HepG2 (cell line): ENCODE data around the gene TBC1D10B. TPM values are rescaled to one million over a fixed set of nuclear protein-coding genes. Genes with fewer than 3 reads are reported as not detected.

Source experiments
- ATF6 ChIP-seq: sonication (generic); formaldehyde crosslinking; conservative IDR thresholded peaks from 2 replicates; pipeline ENCODE4 v1.4.0; 2020; ENCODE audit warnings: missing genetic modification reagents
- DNMT3B ChIP-seq: conservative IDR thresholded peaks from 2 replicates; pipeline ENCODE4 v1.6.1; 2016; ENCODE audit warnings: missing biosample characterization, control low read depth
- GATAD1 ChIP-seq: IDR thresholded peaks from 2 replicates; pipeline ENCODE4 v1.6.1; 2016; ENCODE audit warnings: missing genetic modification reagents, missing compliant biosample characterization
- HNRNPL ChIP-seq: fragments of 200-400 bp; formaldehyde crosslinking; IDR thresholded peaks from 2 replicates; pipeline ENCODE4 v1.6.1; 2017; ENCODE audit warnings: mild to moderate bottlenecking, low read depth, low read length
- IRX3 ChIP-seq: sonication (generic); formaldehyde crosslinking; IDR thresholded peaks from 2 replicates; pipeline ENCODE4 v1.8.1; 2023; ENCODE audit warnings: mild to moderate bottlenecking, low read depth, missing genetic modification reagents, borderline replicate concordance
- MED1 ChIP-seq: sonication (generic); formaldehyde crosslinking; IDR thresholded peaks from 2 replicates; pipeline ENCODE4 v1.4.0; 2020; ENCODE audit warnings: missing genetic modification reagents
- RFXANK ChIP-seq: IDR thresholded peaks from 2 replicates; pipeline ENCODE4 v1.6.1; 2016
- SALL1 ChIP-seq: sonication (generic); formaldehyde crosslinking; IDR thresholded peaks from 2 replicates; pipeline ENCODE4 v1.8.0; 2022; ENCODE audit warnings: mild to moderate bottlenecking, missing genetic modification reagents
- SIX1 ChIP-seq: sonication (generic); formaldehyde crosslinking; IDR thresholded peaks from 2 replicates; pipeline ENCODE4 v1.4.0; 2020; ENCODE audit warnings: missing genetic modification reagents, borderline replicate concordance
- SNAPC4 ChIP-seq: sonication (generic); formaldehyde crosslinking; IDR thresholded peaks from 2 replicates; pipeline ENCODE4 v1.4.0; 2020; ENCODE audit warnings: mild to moderate bottlenecking, missing genetic modification reagents
- ZBTB2 ChIP-seq: sonication (generic); formaldehyde crosslinking; IDR thresholded peaks from 2 replicates; pipeline ENCODE4 v1.8.0; 2022; ENCODE audit warnings: low read depth, missing genetic modification reagents
- ZNF280B ChIP-seq: sonication (generic); formaldehyde crosslinking; IDR thresholded peaks from 2 replicates; pipeline ENCODE4 v1.5.0; 2020; ENCODE audit warnings: missing genetic modification reagents, mild to moderate bottlenecking, borderline replicate concordance
- ZNF326 ChIP-seq: sonication (generic); formaldehyde crosslinking; IDR thresholded peaks from 2 replicates; pipeline ENCODE4 v1.4.0; 2020; ENCODE audit warnings: missing genetic modification reagents, borderline replicate concordance
- ZNF44 ChIP-seq: sonication (generic); formaldehyde crosslinking; IDR thresholded peaks from 2 replicates; pipeline ENCODE4 v1.5.1; 2020; ENCODE audit warnings: mild to moderate bottlenecking, missing genetic modification reagents
- ZNF546 ChIP-seq: sonication (generic); formaldehyde crosslinking; conservative IDR thresholded peaks from 2 replicates; pipeline ENCODE4 v1.8.1; 2023; ENCODE audit warnings: mild to moderate bottlenecking, missing genetic modification reagents
- ZNF564 ChIP-seq: sonication (generic); formaldehyde crosslinking; IDR thresholded peaks from 2 replicates; pipeline ENCODE4 v1.8.1; 2023; ENCODE audit warnings: mild to moderate bottlenecking, missing genetic modification reagents
- ZNF678 ChIP-seq: sonication (generic); formaldehyde crosslinking; IDR thresholded peaks from 2 replicates; pipeline ENCODE4 v1.4.0; 2020; ENCODE audit warnings: mild to moderate bottlenecking, missing genetic modification reagents
- ZNF737 ChIP-seq: sonication (generic); formaldehyde crosslinking; IDR thresholded peaks from 2 replicates; pipeline ENCODE4 v1.5.0; 2020; ENCODE audit warnings: missing genetic modification reagents, mild to moderate bottlenecking, borderline replicate concordance
- ZNF777 ChIP-seq: sonication (generic); formaldehyde crosslinking; IDR thresholded peaks from 2 replicates; pipeline ENCODE4 v1.4.0; 2020; ENCODE audit warnings: missing genetic modification reagents
- polyA plus RNA-seq, 8 experiments: library from polyadenylated mRNA; depleted of rRNA in 3 of 8; stranded (reverse) in 7 of 8; unstranded in 1 of 8; fragments of >200 nt; fragmentation: Illumina TruSeq in 4 of 8; extraction: Trizol in 4 of 8; gene quantifications; 2 replicates each; pipeline versions ENCODE4 v1.2.1 to v1.2.3, GENCODE V29; 2011 to 2016; ENCODE audit warnings: low read depth in 4 of 8, missing spikeins in 1 of 8, mixed read lengths in 1 of 8; ENCODE audit not compliant: insufficient read depth in 1 of 8
- total RNA-seq, 5 experiments: library from RNA; depleted of rRNA; stranded (reverse); fragments of >200 nt; fragmentation: Illumina TruSeq; extraction: Trizol; gene quantifications; 2 replicates each; pipeline ENCODE4 v1.2.3, GENCODE V29; 2016; ENCODE audit warnings: low read depth in 1 of 5

The TBC1D10B gene
- total and polyA plus RNA-seq, 2 of the 13 experiments (the other 11 are each of a cell fraction or from before 2014, with no cell fraction given) = 15.7 to 24.8 TPM

- TF ChIP-seq ZNF44 (CRISPR knock-in tag) (no peak; the same call in 1 of the 2 replicates), DNMT3B (CRISPR knock-in tag) (no peak; the same call in 1 of the 2 replicates), ZNF678 (no peak), ZNF737 (CRISPR knock-in tag) (no peak), IRX3 (no peak), HNRNPL (no peak), ZNF564 (no peak), MED1 (CRISPR knock-in tag) (peak; percentile 68), SNAPC4 (CRISPR knock-in tag) (no peak), ZNF280B (CRISPR knock-in tag) (no peak; the same call in 1 of the 2 replicates), ZBTB2 (no peak), ZNF326 (CRISPR knock-in tag) (no peak), ZNF546 (CRISPR knock-in tag) (no peak), SALL1 (CRISPR knock-in tag) (peak; percentile 75), ATF6 (CRISPR knock-in tag) (no peak), GATAD1 (CRISPR knock-in tag) (0 out of 2 replicates have a peak, but pooled peaks have one; percentile 69), ZNF777 (CRISPR knock-in tag) (no peak), SIX1 (no peak), RFXANK (CRISPR knock-in tag) (no peak)
These were observed 39.1 kb upstream of the TBC1D10B start (continued) for GRCh38 chr16:30409125-30410060.
